HEK293 (cell line): ENCODE measurements around the gene TMED9.
"Not testable (repeated sequence)": the region's sequence is repeated elsewhere in the genome, so short reads cannot be mapped to it uniquely, and the experiment has no call there.

Experiments
- CTCF ChIA-PET: fragments of 350-600 bp; formaldehyde crosslinking; extraction: SDS; loops from one replicate; lab custom pipeline; 2021; ENCODE audit warnings: antibody characterized with exemption; lab: Yijun Ruan, JAX
- POLR2A ChIA-PET: fragments of 300-600 bp; formaldehyde crosslinking; extraction: SDS; loops from one replicate; lab custom pipeline; 2020; ENCODE audit warnings: antibody characterized with exemption, inconsistent platforms; lab: Yijun Ruan, JAX
- H3K27ac ChIP-seq: fragments of 200-500 bp; sonication (Bioruptor generic); 2 replicates; pipeline ENCODE4 v1.5.1; 2014; ENCODE audit warnings: low read depth, low read length, control low read depth, inconsistent platforms; ENCODE audit errors: extremely low read depth
- H3K36me3 ChIP-seq, 2 experiments: fragments of 200-500 bp in 1 of 2; sonication (Bioruptor generic) in 1 of 2; 1 replicate in 1 of 2; 2 replicates in 1 of 2; pipeline ENCODE4 v1.5.1; 2014 to 2017; ENCODE audit warnings: inconsistent platforms in 2 of 2, low read length in 2 of 2; ENCODE audit not compliant: control insufficient read depth in 2 of 2, insufficient read depth in 1 of 2
- H3K4me1 ChIP-seq: fragments of 200-500 bp; sonication (Bioruptor generic); 2 replicates; pipeline ENCODE4 v1.5.1; 2014; ENCODE audit warnings: mild to moderate bottlenecking, low read length, inconsistent platforms; ENCODE audit not compliant: control insufficient read depth, insufficient read depth
- H3K4me3 ChIP-seq: 2 replicates; pipeline ENCODE4 v1.5.1; 2011; ENCODE audit warnings: low read depth, mild to moderate bottlenecking, control low read depth, low read length, moderate library complexity
- H3K9me3 ChIP-seq: fragments of 200-500 bp; sonication (Bioruptor generic); 2 replicates; pipeline ENCODE4 v1.5.1; 2014; ENCODE audit warnings: low read depth, low read length, inconsistent platforms; ENCODE audit not compliant: control insufficient read depth, insufficient read depth
- AEBP2 ChIP-seq: fragments of 450-650 bp; formaldehyde crosslinking; IDR thresholded peaks from 2 replicates; pipeline ENCODE4 v1.5.1; 2016; ENCODE audit warnings: missing biosample characterization, missing genetic modification characterization, borderline replicate concordance
- FEZF1 ChIP-seq: fragments of 450-650 bp; formaldehyde crosslinking; IDR thresholded peaks from 2 replicates; pipeline ENCODE4 v1.5.1; 2016; ENCODE audit warnings: missing biosample characterization, missing genetic modification characterization
- KLF8 ChIP-seq: fragments of 450-650 bp; formaldehyde crosslinking; IDR thresholded peaks from 2 replicates; pipeline ENCODE4 v1.5.1; 2016; ENCODE audit warnings: missing biosample characterization, missing genetic modification characterization
- MYNN ChIP-seq: fragments of 450-650 bp; formaldehyde crosslinking; IDR thresholded peaks from 2 replicates; pipeline ENCODE4 v1.5.1; 2016; ENCODE audit warnings: missing biosample characterization, missing genetic modification characterization, borderline replicate concordance
- PRDM6 ChIP-seq: fragments of 450-650 bp; formaldehyde crosslinking; IDR thresholded peaks from 2 replicates; pipeline ENCODE4 v1.5.1; 2017; ENCODE audit warnings: missing biosample characterization, missing genetic modification characterization
- SCRT1 ChIP-seq: fragments of 450-650 bp; formaldehyde crosslinking; IDR thresholded peaks from 2 replicates; pipeline ENCODE4 v1.5.1; 2016; ENCODE audit warnings: missing biosample characterization, missing genetic modification characterization, borderline replicate concordance
- YY2 ChIP-seq: fragments of 450-650 bp; formaldehyde crosslinking; IDR thresholded peaks from 2 replicates; pipeline ENCODE4 v1.5.1; 2016; ENCODE audit warnings: missing biosample characterization, missing genetic modification characterization
- ZBTB6 ChIP-seq: fragments of 450-650 bp; formaldehyde crosslinking; IDR thresholded peaks from 2 replicates; pipeline ENCODE4 v1.5.1; 2017; ENCODE audit warnings: missing biosample characterization, missing genetic modification characterization
- ZFHX2 ChIP-seq: fragments of 450-650 bp; formaldehyde crosslinking; conservative IDR thresholded peaks from 2 replicates; pipeline ENCODE4 v1.5.1; 2016; ENCODE audit warnings: missing biosample characterization, missing genetic modification characterization
- ZNF140 ChIP-seq: fragments of 450-650 bp; formaldehyde crosslinking; IDR thresholded peaks from 2 replicates; pipeline ENCODE4 v1.5.1; 2016; ENCODE audit warnings: missing biosample characterization, missing genetic modification characterization
- ZNF221 ChIP-seq: fragments of 450-650 bp; formaldehyde crosslinking; IDR thresholded peaks from 2 replicates; pipeline ENCODE4 v1.5.1; 2017; ENCODE audit warnings: missing biosample characterization, missing genetic modification characterization, borderline replicate concordance
- ZNF26 ChIP-seq: fragments of 450-650 bp; formaldehyde crosslinking; IDR thresholded peaks from 2 replicates; pipeline ENCODE4 v1.5.1; 2016; ENCODE audit warnings: missing biosample characterization, missing genetic modification characterization
- ZNF266 ChIP-seq: fragments of 450-650 bp; formaldehyde crosslinking; IDR thresholded peaks from 2 replicates; pipeline ENCODE4 v1.5.1; 2016; ENCODE audit warnings: missing biosample characterization, missing genetic modification characterization, low read depth
- ZNF558 ChIP-seq: fragments of 450-650 bp; formaldehyde crosslinking; IDR thresholded peaks from 2 replicates; pipeline ENCODE4 v1.5.1; 2016; ENCODE audit warnings: missing biosample characterization, missing genetic modification characterization
- ZNF626 ChIP-seq: fragments of 450-650 bp; sonication (Bioruptor Pico); formaldehyde crosslinking; IDR thresholded peaks from 2 replicates; pipeline ENCODE4 v1.5.1; 2018; ENCODE audit warnings: missing biosample characterization, missing genetic modification characterization, inconsistent platforms
- ZNF707 ChIP-seq: fragments of 450-650 bp; formaldehyde crosslinking; IDR thresholded peaks from 2 replicates; pipeline ENCODE4 v1.5.1; 2016; ENCODE audit warnings: missing biosample characterization, missing genetic modification characterization
- ZSCAN5A ChIP-seq: fragments of 450-650 bp; formaldehyde crosslinking; IDR thresholded peaks from 2 replicates; pipeline ENCODE4 v1.5.1; 2016; ENCODE audit warnings: missing biosample characterization, missing genetic modification characterization
- ZXDB ChIP-seq: fragments of 450-650 bp; formaldehyde crosslinking; IDR thresholded peaks from 2 replicates; pipeline ENCODE4 v1.5.1; 2016; ENCODE audit warnings: missing biosample characterization, missing genetic modification characterization
- TF ChIP-seq, protein P1 (sequence below): fragments of 450-650 bp; formaldehyde crosslinking; IDR thresholded peaks from 2 replicates; pipeline ENCODE4; 2016; ENCODE audit warnings: missing biosample characterization, missing genetic modification characterization
- TF ChIP-seq, protein P2 (sequence below): fragments of 450-650 bp; formaldehyde crosslinking; IDR thresholded peaks from 2 replicates; pipeline ENCODE4 v1.5.1; 2016; ENCODE audit warnings: missing biosample characterization, missing genetic modification characterization

TMED9 gene

DNA sequence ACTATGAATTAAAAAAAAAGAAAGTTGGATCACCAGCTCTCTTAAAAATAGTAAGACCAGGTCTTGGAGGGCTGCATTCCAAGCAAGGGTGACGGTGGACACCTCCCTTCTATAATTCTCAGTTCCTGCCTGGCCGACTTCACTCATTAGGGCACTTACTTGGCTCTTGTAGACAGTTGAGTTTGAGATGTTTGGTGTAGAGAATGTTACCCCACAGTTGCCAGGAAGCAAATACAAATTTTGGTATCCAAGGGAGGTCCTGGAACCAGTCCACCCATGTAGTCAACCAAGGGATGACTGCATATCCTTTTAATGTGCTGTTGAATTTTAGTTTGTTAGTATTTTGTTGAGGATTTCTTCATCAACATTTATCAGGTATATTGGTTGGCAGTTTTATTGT is 28.6 kb downstream of the TMED9 start:
- H3K9me3 ChIP-seq, result no peaks in the 10 kb centered on the region
- TF ChIP-seq ZNF626 (tag by site-specific recombination) (no peak), ZNF140 (tag by site-specific recombination) (no peak), ZFHX2 (tag by site-specific recombination) (no peak), ZNF707 (no peak), FEZF1 (tag by site-specific recombination) (no peak), KLF8 (tag by site-specific recombination) (no peak), MYNN (tag by site-specific recombination) (no peak), ZSCAN5A (tag by site-specific recombination) (no peak), ZNF558 (tag by site-specific recombination) (no peak), ZNF26 (tag by site-specific recombination) (no peak), PRDM6 (tag by site-specific recombination) (no peak), ZBTB6 (tag by site-specific recombination) (no peak), AEBP2 (tag by site-specific recombination) (no peak), SCRT1 (tag by site-specific recombination) (no peak), ZNF221 (tag by site-specific recombination) (no peak), ZXDB (tag by site-specific recombination) (no peak), ZNF266 (tag by site-specific recombination) (no peak), YY2 (tag by site-specific recombination) (no peak)
- TF ChIP-seq, protein P1, sequence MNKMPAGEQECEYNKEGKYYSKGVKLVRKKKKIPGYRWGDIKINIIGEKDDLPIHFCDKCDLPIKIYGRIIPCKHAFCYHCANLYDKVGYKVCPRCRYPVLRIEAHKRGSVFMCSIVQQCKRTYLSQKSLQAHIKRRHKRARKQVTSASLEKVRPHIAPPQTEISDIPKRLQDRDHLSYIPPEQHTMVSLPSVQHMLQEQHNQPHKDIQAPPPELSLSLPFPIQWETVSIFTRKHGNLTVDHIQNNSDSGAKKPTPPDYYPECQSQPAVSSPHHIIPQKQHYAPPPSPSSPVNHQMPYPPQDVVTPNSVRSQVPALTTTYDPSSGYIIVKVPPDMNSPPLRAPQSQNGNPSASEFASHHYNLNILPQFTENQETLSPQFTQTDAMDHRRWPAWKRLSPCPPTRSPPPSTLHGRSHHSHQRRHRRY (tag by site-specific recombination), result no peak
- TF ChIP-seq, protein P2, sequence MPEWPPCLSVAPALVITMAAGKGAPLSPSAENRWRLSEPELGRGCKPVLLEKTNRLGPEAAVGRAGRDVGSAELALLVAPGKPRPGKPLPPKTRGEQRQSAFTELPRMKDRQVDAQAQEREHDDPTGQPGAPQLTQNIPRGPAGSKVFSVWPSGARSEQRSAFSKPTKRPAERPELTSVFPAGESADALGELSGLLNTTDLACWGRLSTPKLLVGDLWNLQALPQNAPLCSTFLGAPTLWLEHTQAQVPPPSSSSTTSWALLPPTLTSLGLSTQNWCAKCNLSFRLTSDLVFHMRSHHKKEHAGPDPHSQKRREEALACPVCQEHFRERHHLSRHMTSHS (tag by site-specific recombination), result no peak
- TF ChIP-seq, all 188 proteins: peak for 0
- ChIA-PET POLR2A (no interaction called here), CTCF (no interaction called here)
- no peak overlapping the region for H3K27ac ChIP-seq
- no peak overlapping the region for H3K4me3 ChIP-seq
- peaks cover 43 to 79% of the 10 kb centered on the region in 2 experiments for H3K36me3 ChIP-seq
- no peaks in the 10 kb centered on the region for H3K4me1 ChIP-seq

DNA sequence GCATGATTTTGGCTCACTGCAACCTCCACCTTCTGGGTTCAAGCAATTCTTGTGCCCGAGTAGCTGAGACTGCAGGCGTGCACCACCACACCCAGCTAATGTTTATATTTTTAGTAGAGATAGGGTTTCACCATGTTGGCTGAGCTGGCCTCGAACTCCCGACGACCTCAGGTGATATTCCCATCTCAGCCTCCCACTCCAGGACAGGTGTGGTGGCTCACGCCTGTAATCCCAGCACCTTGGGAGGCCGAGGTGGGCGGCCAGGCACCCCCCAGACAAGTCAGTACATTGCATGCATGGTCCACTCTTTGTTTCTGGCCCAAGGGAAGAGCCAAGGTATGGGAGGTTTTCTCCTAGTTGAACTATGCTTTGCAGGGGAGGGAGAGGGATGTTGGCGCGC is 32.2 kb downstream of the TMED9 start:
- H3K9me3 ChIP-seq, POLR2A ChIA-PET, H3K4me3 ChIP-seq, H3K27ac ChIP-seq, H3K4me1 ChIP-seq: not testable (repeated sequence)
- H3K36me3 ChIP-seq, result peaks cover 21 to 58% of the 10 kb centered on the region in 2 experiments
- CTCF ChIA-PET, result interaction anchor here (0.6 kb wide), 1 partner anchor 8 kb away, joined by 3 read pairs; no protein-coding TSS in a partner anchor

DNA sequence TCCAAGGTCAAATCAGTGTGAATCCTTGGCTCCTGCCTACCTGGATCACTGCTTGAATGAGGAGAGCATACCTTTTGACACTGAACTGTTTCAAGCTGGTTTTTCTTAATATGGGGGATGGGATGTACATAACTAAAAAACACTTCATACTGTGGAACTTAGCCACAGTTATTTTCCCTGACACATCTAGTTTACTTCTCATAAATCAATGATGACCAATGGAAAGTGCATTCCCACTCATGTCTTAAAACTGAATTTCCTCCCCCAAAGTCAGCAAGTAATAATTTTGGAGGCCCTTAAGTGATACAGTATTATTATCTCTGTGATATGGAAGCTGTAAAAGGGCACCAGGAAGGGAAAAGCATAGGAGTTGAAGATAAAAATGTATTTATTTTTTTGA is 38.2 kb downstream of the TMED9 start:
- CTCF ChIA-PET, H3K9me3 ChIP-seq, POLR2A ChIA-PET, H3K27ac ChIP-seq, H3K4me1 ChIP-seq, H3K4me3 ChIP-seq: not testable (repeated sequence)
- peaks cover 6 to 19% of the 10 kb centered on the region in 2 experiments; a peak in 2 of 3 replicates for H3K36me3 ChIP-seq
